Fibroblast of lung (primary cell): ENCODE measurements around the gene CCDC51. TPM values are rescaled to one million over a fixed set of nuclear protein-coding genes. Genes with fewer than 3 reads are reported as not detected.

Experiments
- DNase-seq, 2 donors: peaks; one replicate each; pipeline versions ENCODE4 v3.0.0 to v3.0.0-alpha.2; 2010; ENCODE audit warnings: low read depth in 2 of 2
- H2AFZ ChIP-seq: 2 replicates; pipeline ENCODE4 v1.5.1; 2012; ENCODE audit warnings: low read length, control low read depth, inconsistent platforms
- H3K27ac ChIP-seq: 2 replicates; pipeline ENCODE4 v1.5.1; 2011; ENCODE audit warnings: low read length, control low read depth; ENCODE audit not compliant: insufficient read depth
- H3K27me3 ChIP-seq: 2 replicates; pipeline ENCODE4 v1.5.1; 2011; ENCODE audit warnings: mild to moderate bottlenecking, low read length; ENCODE audit not compliant: control insufficient read depth, insufficient read depth
- H3K36me3 ChIP-seq: 2 replicates; pipeline ENCODE4 v1.5.1; 2011; ENCODE audit warnings: low read length; ENCODE audit not compliant: control insufficient read depth, insufficient read depth
- H3K4me1 ChIP-seq: 2 replicates; pipeline ENCODE4 v1.5.1; 2011; ENCODE audit warnings: low read length; ENCODE audit not compliant: control insufficient read depth, insufficient read depth; ENCODE audit errors: extremely low read depth
- H3K4me2 ChIP-seq: 2 replicates; pipeline ENCODE4 v1.5.1; 2011; ENCODE audit warnings: low read length, control low read depth; ENCODE audit not compliant: insufficient read depth; ENCODE audit errors: extremely low read depth
- H3K4me3 ChIP-seq, 4 experiments: fragments of 200-600 bp in 1 of 4; sonication (generic) in 1 of 4; replicated peaks in 1 of 4; 2 replicates each; pipeline ENCODE4 v1.5.1; 2011 to 2016; ENCODE audit warnings: low read length in 4 of 4, low read depth in 3 of 4, mild to moderate bottlenecking in 3 of 4, control low read depth in 2 of 4, inconsistent platforms in 1 of 4, mixed read lengths in 1 of 4; ENCODE audit not compliant: insufficient read depth in 1 of 4; ENCODE audit errors: control extremely low read depth in 1 of 4
- H3K79me2 ChIP-seq: 2 replicates; pipeline ENCODE4 v1.5.1; 2012; ENCODE audit warnings: mild to moderate bottlenecking, low read length, inconsistent platforms; ENCODE audit not compliant: control insufficient read depth, insufficient read depth
- H3K9ac ChIP-seq: 2 replicates; pipeline ENCODE4 v1.5.1; 2011; ENCODE audit warnings: mild to moderate bottlenecking, low read length, control low read depth; ENCODE audit not compliant: insufficient read depth
- H3K9me3 ChIP-seq: 2 replicates; pipeline ENCODE4 v1.5.1; 2012; ENCODE audit warnings: low read depth, low read length; ENCODE audit not compliant: control insufficient read depth, insufficient read depth
- H4K20me1 ChIP-seq: 2 replicates; pipeline ENCODE4 v1.5.1; 2011; ENCODE audit warnings: low read length; ENCODE audit not compliant: control insufficient read depth, insufficient read depth; ENCODE audit errors: extremely low read depth
- EZH2 ChIP-seq: IDR thresholded peaks from 2 replicates; pipeline ENCODE4 v1.5.1; 2012; ENCODE audit warnings: low read length, control low read depth, mild to moderate bottlenecking; ENCODE audit errors: missing control alignments
- polyA plus RNA-seq, 2 donors: library from polyadenylated mRNA; depleted of rRNA in 1 of 2; stranded (reverse) in 1 of 2; unstranded in 1 of 2; fragments of >200 nt; gene quantifications; 2 replicates each; pipeline ENCODE4 v1.2.1, GENCODE V29; 2011 to 2012; ENCODE audit warnings: missing spikeins in 1 of 2
- total RNA-seq: library from RNA; depleted of rRNA; stranded (reverse); fragments of >200 nt; gene quantifications from 2 replicates; pipeline ENCODE4 v1.2.1, GENCODE V29; 2014
- TF ChIP-seq, protein P1 (sequence below), 2 donors: IDR thresholded peaks in 1 of 2; conservative IDR thresholded peaks in 1 of 2; 1 replicate in 1 of 2; 2 replicates in 1 of 2; pipeline ENCODE4 v1.5.1; 2011 to 2012; ENCODE audit warnings: low read length in 2 of 2, control low read depth in 1 of 2, inconsistent platforms in 1 of 2, low read depth in 1 of 2, mild to moderate bottlenecking in 1 of 2

CCDC51 gene
- total and polyA plus RNA-seq, 2 donors (not counting 1 experiment from before 2014, with no cell fraction given) = 11.9 to 27.2 TPM

DNA sequence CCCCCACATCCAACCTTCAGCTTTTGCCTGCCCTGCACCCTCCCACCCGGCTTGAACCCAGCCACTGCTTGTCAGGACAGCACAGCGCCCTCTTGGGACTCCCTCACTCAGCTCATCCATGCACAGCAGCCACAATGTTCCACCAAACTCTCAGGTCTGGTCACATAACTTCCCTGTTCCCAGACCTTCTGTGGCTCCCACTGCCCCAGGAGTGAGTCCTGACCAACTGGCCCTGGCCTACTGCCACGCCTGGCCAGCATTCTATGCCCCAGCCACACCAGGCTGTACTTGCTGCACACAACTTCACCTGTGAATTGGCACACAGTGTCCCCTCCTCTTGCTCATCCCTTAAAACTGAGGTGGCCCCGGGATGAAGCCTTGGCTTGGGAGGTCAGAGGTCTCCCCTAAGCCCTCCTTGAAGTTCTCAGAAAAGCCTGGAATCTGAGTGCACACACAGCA, 31.1 kb downstream of the CCDC51 start:
- Histone ChIP-seq H3K4me3 (no peak overlapping the region), H3K9me3 (no peaks in the 10 kb centered on the region), H3K27ac (no peak overlapping the region), H3K4me2 (no peak overlapping the region), H3K9ac (no peak overlapping the region), H2AFZ (no peak overlapping the region), H3K79me2 (no peaks in the 10 kb centered on the region), H3K27me3 (no peaks in the 10 kb centered on the region), H3K36me3 (peaks cover 11% of the 10 kb centered on the region), H4K20me1 (no peaks in the 10 kb centered on the region), H3K4me1 (no peaks in the 10 kb centered on the region)
- TF ChIP-seq, protein P1, sequence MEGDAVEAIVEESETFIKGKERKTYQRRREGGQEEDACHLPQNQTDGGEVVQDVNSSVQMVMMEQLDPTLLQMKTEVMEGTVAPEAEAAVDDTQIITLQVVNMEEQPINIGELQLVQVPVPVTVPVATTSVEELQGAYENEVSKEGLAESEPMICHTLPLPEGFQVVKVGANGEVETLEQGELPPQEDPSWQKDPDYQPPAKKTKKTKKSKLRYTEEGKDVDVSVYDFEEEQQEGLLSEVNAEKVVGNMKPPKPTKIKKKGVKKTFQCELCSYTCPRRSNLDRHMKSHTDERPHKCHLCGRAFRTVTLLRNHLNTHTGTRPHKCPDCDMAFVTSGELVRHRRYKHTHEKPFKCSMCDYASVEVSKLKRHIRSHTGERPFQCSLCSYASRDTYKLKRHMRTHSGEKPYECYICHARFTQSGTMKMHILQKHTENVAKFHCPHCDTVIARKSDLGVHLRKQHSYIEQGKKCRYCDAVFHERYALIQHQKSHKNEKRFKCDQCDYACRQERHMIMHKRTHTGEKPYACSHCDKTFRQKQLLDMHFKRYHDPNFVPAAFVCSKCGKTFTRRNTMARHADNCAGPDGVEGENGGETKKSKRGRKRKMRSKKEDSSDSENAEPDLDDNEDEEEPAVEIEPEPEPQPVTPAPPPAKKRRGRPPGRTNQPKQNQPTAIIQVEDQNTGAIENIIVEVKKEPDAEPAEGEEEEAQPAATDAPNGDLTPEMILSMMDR (conservative IDR thresholded peaks at IDR 0.05 in 1 of 2, IDR thresholded peaks at IDR 0.05 in 1 of 2; ENCODE audit: low read depth in 1 of 2, low read length in 2 of 2) = no peak
- TF ChIP-seq EZH2 = no peak
- DNase-seq = no peak

DNA sequence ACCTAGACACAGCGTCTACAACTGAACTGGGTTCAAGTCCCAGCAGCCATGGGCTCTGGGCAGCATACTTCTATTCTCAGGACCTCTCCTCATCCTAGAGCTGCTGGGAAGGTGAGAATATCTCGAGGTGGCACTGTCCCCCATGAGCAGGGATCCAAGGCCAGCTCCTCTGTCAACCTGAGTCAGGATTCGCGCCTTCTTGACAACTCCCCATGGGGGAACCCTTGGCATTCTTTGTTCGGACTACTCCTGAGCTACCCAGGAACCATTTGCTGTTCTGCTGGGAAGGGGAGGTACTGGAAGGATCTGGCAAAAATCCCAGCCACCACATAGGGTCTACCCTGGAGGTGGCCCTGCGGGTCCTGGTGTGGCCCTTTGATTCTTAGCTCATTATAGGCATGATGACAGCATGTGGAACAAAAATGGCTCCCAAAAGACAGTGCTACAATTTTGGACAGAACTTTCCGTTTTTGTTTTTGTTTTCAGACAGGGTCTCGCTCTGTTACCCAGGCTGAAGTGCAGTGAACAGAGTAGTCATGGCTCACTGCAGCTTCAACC, 32.3 kb downstream of the CCDC51 start:
- no peak for DNase-seq
- Histone ChIP-seq H2AFZ (no peak overlapping the region), H3K36me3 (peaks cover 12% of the 10 kb centered on the region), H4K20me1 (no peaks in the 10 kb centered on the region), H3K4me3 (no peak overlapping the region), H3K9me3 (no peaks in the 10 kb centered on the region), H3K4me1 (no peaks in the 10 kb centered on the region), H3K27ac (no peak overlapping the region), H3K9ac (no peak overlapping the region), H3K27me3 (no peaks in the 10 kb centered on the region), H3K4me2 (no peak overlapping the region), H3K79me2 (no peaks in the 10 kb centered on the region)
- TF ChIP-seq, protein P1 (conservative IDR thresholded peaks at IDR 0.05 in 1 of 2, IDR thresholded peaks at IDR 0.05 in 1 of 2; ENCODE audit: low read depth in 1 of 2, low read length in 2 of 2) = no peak
- TF ChIP-seq EZH2 = no peak

DNA sequence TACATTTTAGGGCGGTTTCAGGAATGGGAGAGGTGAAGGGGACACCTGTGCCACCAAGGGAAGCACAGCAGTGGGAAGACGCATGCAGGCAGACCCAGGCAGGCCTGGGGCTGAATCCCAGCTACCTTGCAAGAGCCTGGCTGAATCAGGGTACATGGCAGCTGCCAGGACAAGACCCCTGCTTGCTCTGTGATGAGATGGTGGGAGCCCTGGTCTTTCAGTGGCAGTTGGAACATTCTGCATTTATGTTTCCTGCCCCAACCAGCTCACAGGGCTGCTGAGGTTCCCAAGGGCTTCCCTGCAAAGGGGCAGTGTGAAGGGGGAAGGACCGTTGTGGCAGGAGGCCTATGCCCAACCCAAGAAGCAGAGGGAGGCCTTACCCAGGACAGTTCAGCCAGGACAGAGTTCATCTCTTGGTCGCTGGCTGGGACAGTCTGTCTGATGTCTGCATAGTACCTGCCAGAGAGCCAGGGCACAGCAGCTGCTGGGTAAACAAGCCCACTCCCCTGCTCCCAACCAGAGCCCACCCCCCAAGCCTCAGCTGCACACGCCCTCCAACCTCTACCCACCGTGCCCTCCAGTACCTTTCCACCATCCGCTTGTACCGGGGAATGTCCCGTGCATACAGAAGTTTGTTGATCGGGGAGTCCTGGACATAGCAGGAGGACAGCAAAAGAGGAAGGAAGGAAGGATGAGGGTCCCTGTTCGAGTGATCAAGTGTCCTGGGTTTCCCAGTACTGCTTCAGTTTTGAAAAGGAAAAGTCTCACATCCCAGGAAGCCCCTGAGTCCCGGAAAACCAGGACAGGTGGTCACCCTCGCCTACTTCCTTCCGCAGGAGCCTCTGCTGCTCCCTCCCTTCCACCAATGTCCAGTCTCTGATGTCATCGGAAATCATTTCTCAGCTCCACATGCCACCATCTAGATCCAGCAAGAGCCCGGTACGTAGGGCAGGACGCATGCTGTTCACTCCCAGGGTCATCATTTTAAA, 33.2 kb downstream of the CCDC51 start:
- Histone ChIP-seq H3K4me2 (no peak overlapping the region), H3K9ac (no peak overlapping the region), H4K20me1 (no peaks in the 10 kb centered on the region), H3K4me3 (no peak overlapping the region), H3K9me3 (no peaks in the 10 kb centered on the region), H3K27me3 (no peaks in the 10 kb centered on the region), H2AFZ (no peak overlapping the region), H3K4me1 (peaks cover 3% of the 10 kb centered on the region), H3K27ac (no peak overlapping the region), H3K36me3 (peaks cover 9% of the 10 kb centered on the region), H3K79me2 (no peaks in the 10 kb centered on the region)
- TF ChIP-seq EZH2 = no peak
- TF ChIP-seq, protein P1 (conservative IDR thresholded peaks at IDR 0.05 in 1 of 2, IDR thresholded peaks at IDR 0.05 in 1 of 2; ENCODE audit: low read depth in 1 of 2, low read length in 2 of 2) = no peak
- DNase-seq = no peak
